GM13976 (cell line): ENCODE data around the gene ENDOD1.

Experiments used
- DNase-seq: peaks from one replicate; pipeline ENCODE4 v3.0.0; 2012; ENCODE audit warnings: low spot score
- CTCF ChIP-seq: IDR thresholded peaks from 2 replicates; pipeline ENCODE4 v1.5.1; 2012; ENCODE audit warnings: borderline replicate concordance, mild to moderate bottlenecking; ENCODE audit not compliant: insufficient read depth; ENCODE audit errors: extremely low read depth, missing control alignments, control extremely low read depth
- in situ Hi-C: fragments of 300-500 bp; cut with MboI; formaldehyde crosslinking; loops from one replicate; pipeline ENCODE4 v1.12.0; 2022; ENCODE audit warnings: low sequenced_read_pairs, mixed read lengths, inconsistent platforms; ENCODE audit not compliant: unreplicated experiment

ENDOD1 gene

GRCh38 chr11:95081412-95081811 lies 8.2 kb upstream of the ENDOD1 start:
- DNase-seq, result no peak
- in situ Hi-C loops, result no loop called here
- TF ChIP-seq CTCF, result no peak

DNA sequence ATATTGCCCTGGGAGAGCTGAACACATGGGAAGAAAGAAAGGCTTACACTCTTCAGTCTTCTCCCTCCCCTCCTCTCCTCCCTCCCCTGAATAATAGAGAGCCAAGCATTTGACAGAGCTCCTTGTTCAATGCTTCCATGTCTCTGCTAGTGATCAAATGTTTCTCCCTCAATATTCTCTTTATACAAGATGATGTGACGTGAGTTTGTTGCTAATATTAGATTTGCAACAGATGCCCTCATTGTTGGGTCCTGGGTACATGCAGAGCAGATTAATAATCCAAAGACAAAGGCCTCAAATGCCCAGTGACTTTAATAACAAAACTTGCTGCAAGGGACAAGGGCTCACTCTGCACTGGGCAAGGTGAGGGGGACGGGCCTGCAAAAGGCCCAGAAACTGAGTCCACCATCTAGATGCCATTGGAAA lies 7.1 kb upstream of the ENDOD1 start:
- no peak for TF ChIP-seq CTCF
- no peak for DNase-seq
- in situ Hi-C loops, result no loop called here

DNA sequence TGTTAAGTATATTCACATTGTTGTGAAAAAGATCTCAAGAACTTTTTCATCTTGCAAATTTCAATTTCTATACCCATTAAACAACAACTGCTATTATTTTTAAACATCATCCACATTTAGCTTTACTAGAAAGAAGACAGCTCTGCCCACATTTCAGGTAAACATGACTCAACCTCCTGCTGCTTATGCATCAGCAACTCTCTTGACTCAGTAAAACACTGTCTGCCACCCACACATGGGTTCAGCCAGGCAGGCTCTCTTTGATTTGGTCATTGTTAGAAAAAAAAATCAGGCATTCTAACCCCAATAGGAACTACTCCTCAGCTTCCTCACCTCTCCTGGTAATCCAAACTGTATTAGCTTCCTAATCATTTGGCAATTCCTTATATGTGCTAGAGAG lies 5.1 kb upstream of the ENDOD1 start:
- no peak for TF ChIP-seq CTCF
- DNase-seq, result no peak
- in situ Hi-C loops, result no loop called here

DNA sequence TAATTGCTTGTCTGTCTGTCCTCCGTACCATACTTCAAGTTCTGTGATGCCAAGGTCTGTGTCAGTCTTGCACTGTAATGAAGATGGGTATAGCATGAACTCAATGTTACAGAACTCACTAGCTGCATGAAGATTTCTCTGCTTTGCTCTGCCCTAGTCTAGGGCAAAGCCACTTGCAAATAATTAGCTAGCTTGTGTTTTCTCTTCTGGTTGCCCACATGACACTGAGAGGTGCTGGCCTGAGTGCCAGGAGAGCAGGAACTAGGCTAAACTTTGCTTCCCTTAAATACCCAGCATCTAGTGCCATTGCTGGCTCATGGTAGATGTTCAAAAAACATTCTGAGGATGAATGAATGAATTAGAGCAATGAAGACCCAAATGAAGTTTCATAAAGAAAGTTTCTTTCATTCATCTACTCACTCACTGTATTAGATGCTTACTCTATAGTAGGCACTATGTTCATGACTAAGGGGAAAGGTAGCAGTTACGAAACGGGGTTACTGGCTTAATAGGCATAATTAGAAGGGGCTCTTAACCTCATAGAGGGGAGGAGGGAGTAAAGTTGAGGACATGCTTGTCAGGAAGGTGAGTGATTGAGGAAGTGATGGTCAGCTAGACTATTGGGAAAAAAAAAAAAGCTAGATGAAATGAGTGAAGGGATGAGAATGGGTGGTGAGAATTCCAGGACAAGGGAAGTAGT lies 4.4 kb upstream of the ENDOD1 start:
- in situ Hi-C loops, result no loop called here
- DNase-seq, result no peak
- TF ChIP-seq CTCF, result no peak

- in situ Hi-C loops, result no loop called here
- no peak for TF ChIP-seq CTCF
- no peak for DNase-seq
Observed at GRCh38 chr11:95086151-95086550, 3.5 kb upstream of the ENDOD1 start.

DNA sequence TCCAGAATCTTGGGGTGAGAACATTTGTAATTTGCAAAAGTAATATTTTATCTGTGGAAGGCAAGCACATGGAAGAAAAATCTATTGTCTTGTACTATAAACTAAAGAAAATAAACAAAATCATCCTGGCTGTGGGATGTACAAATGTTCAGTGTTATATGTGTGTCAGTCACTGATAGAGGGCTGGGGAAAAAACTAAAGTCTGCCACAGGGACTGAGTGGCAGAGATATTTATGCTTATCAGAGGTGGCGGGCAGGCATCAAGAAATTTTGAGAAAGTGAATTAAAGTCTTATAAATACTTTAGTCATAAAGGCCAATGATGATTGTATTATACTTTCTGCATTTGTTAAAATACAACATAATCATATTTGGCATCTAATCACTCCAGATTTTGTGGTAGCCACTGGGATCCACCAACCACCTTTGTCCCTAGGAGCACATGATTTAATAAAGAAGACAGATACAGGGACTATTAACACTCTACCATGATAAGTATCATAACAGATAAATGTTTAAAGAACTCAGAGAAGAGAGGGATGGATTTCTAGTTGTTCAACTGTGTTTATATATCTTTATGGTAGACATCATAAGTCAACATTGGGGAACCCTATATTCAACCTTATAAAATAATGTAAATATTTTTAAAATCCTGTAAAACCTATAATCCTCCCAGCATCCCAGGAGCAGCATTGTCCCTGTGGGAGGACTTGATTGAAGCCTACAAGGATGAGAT lies 2.6 kb upstream of the ENDOD1 start:
- in situ Hi-C loops, result no loop called here
- no peak for DNase-seq
- TF ChIP-seq CTCF, result no peak
